Adrenal gland (tissue), 5 donors: Measurements from ENCODE around the gene LAMB1.

Source experiments
- CTCF ChIP-seq, 6 experiments: fragments of 450-650 bp in 4 of 6; fragments of 200-600 bp in 2 of 6; sonication (generic) in 1 of 6; IDR thresholded peaks; 1 replicate in 5 of 6; 2 replicates in 1 of 6; pipeline versions ENCODE4 v1.5.1 to v1.8.0; 2016 to 2021; ENCODE audit warnings: antibody characterized with exemption in 6 of 6, mild to moderate bottlenecking in 2 of 6, moderate library complexity in 1 of 6
- POLR2A ChIP-seq, 2 donors: fragments of 450-650 bp; IDR thresholded peaks; one replicate each; pipeline ENCODE4 v1.6.1; 2017; ENCODE audit warnings: antibody characterized with exemption in 2 of 2, mild to moderate bottlenecking in 2 of 2, moderate library complexity in 1 of 2
- donor health status: DM: no; HTN: no; CAD: no.

GRCh38 chr7:108016841-108017775 lies 14.1 kb upstream of the LAMB1 start:
- TF ChIP-seq POLR2A (IDR thresholded peaks at IDR 0.05): no peak
- TF ChIP-seq CTCF (IDR thresholded peaks at IDR 0.05): peak in 5 of 6 experiments; percentile 33 to 49 (median 46)
